LNCaP clone FGC (cell line): ENCODE measurements around the gene FBXO7.
A peak's percentile ranks its signal among the peaks of the same experiment; 100 is the strongest.

ENCODE experiments used
- DNase-seq: peaks from one replicate; pipeline ENCODE4 v3.0.0-alpha.2; 2011; ENCODE audit warnings: low read depth
- H3K4me3 ChIP-seq: 2 replicates; pipeline ENCODE4 v1.5.1; 2011; ENCODE audit warnings: mild to moderate bottlenecking, low read depth, low read length, control low read depth
- CTCF ChIP-seq: IDR thresholded peaks from 2 replicates; pipeline ENCODE4 v1.5.1; 2012; ENCODE audit warnings: mild to moderate bottlenecking; ENCODE audit not compliant: control insufficient read depth, insufficient read depth; ENCODE audit errors: extremely low read depth

The FBXO7 gene

GRCh38 chr22:32515084-32515483 lies 40.5 kb downstream of the FBXO7 start:
- H3K4me3 ChIP-seq, result no peak overlapping the region
- no peak for DNase-seq
- no peak for TF ChIP-seq CTCF

GRCh38 chr22:32517488-32517887 lies 42.9 kb downstream of the FBXO7 start:
- DNase-seq, result no peak
- TF ChIP-seq CTCF, result no peak
- no peak overlapping the region for H3K4me3 ChIP-seq

- H3K4me3 ChIP-seq, result no peak overlapping the region
- no peak for TF ChIP-seq CTCF
- DNase-seq, result no peak
These were observed 43.3 kb downstream of the FBXO7 start for GRCh38 chr22:32517921-32518320.

- H3K4me3 ChIP-seq, result no peak overlapping the region
- TF ChIP-seq CTCF, result no peak
- no peak for DNase-seq
These were observed 43.8 kb downstream of the FBXO7 start for GRCh38 chr22:32518381-32518780.

- TF ChIP-seq CTCF, result peak; percentile 19; the same call in 1 of the 2 replicates
- DNase-seq, result no peak
- H3K4me3 ChIP-seq, result no peak overlapping the region
These were observed 44.2 kb downstream of the FBXO7 start for GRCh38 chr22:32518848-32519247.

- no peak for TF ChIP-seq CTCF
These were observed 46.0 kb downstream of the FBXO7 start for GRCh38 chr22:32520612-32521011.

GRCh38 chr22:32522237-32522636 lies 47.6 kb downstream of the FBXO7 start:
- H3K4me3 ChIP-seq, result no peak overlapping the region
- no peak for DNase-seq
- no peak for TF ChIP-seq CTCF

More at GRCh38 chr22:32520612-32521011, 46.0 kb downstream of the FBXO7 start:
- no peak for DNase-seq
- no peak overlapping the region for H3K4me3 ChIP-seq
